GM10248 (cell line): ENCODE results near the gene MRPS24.

Experiments
- CTCF ChIA-PET: fragments of 300-600 bp; sonication (Branson Sonifier 250); formaldehyde crosslinking; extraction: SDS; loops from one replicate; lab custom pipeline; 2021; ENCODE audit warnings: antibody characterized with exemption; lab: Yijun Ruan, JAX
- POLR2A ChIA-PET: fragments of 350-650 bp; sonication (Branson Sonifier 250); formaldehyde crosslinking; extraction: SDS; loops from one replicate; lab custom pipeline; 2020; ENCODE audit warnings: antibody characterized with exemption; lab: Yijun Ruan, JAX
- DNase-seq: peaks from one replicate; pipeline ENCODE4 v3.0.0; 2012; ENCODE audit errors: extremely low spot score
- TF ChIP-seq, protein P1 (sequence below): IDR thresholded peaks from 2 replicates; pipeline ENCODE4 v1.5.1; 2012; ENCODE audit warnings: mild to moderate bottlenecking, low read depth; ENCODE audit errors: extremely low read depth, missing control alignments, control extremely low read depth

Gene MRPS24

DNA sequence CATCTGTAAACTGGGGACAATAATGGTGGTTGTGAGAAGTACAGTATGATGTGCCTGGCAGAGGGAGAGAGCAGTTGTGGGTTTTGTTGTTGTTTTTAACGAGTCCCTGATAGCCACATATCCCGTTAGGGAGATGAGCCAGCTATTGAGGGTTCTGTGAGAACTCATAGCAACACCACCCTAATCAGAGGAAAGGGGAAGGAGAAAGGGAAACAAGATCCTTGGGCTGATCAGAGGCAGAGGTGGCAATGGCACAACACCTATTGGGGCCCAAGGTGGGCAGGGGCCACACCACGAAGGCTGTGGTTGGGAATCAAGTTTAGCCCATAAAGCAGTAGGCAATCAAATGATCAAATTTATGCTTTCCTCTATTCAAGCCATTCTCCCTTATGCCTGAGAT lies 1.7 kb upstream of the MRPS24 start:
- no peak for DNase-seq
- ChIA-PET CTCF (no interaction called here), POLR2A (no interaction called here)
- TF ChIP-seq, protein P1, sequence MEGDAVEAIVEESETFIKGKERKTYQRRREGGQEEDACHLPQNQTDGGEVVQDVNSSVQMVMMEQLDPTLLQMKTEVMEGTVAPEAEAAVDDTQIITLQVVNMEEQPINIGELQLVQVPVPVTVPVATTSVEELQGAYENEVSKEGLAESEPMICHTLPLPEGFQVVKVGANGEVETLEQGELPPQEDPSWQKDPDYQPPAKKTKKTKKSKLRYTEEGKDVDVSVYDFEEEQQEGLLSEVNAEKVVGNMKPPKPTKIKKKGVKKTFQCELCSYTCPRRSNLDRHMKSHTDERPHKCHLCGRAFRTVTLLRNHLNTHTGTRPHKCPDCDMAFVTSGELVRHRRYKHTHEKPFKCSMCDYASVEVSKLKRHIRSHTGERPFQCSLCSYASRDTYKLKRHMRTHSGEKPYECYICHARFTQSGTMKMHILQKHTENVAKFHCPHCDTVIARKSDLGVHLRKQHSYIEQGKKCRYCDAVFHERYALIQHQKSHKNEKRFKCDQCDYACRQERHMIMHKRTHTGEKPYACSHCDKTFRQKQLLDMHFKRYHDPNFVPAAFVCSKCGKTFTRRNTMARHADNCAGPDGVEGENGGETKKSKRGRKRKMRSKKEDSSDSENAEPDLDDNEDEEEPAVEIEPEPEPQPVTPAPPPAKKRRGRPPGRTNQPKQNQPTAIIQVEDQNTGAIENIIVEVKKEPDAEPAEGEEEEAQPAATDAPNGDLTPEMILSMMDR = no peak

DNA sequence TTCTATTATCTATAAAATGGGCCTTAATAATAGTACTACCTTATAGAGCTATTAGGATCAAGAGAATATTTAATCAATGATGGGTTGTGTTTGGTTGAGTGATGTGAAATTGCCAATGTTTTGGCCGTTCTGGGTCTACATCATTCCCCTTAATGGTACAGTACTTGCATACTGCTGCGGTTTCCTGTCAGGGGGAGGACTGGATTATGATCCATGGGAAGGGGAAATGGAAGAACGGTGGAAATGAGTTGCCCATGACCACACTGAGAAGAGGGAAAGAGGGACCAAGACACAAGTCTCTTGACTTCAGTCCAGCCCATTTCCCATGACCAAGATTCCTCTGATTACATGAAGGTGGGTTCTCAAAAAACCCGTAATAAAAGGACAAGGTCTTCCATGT lies 999 bp upstream of the MRPS24 start:
- TF ChIP-seq, protein P1 = no peak
- DNase-seq = no peak
- ChIA-PET CTCF (interaction anchor here (0.7 kb wide), 1 partner anchor 288 kb away, joined by 3 read pairs; no protein-coding TSS in a partner anchor), POLR2A (no interaction called here)

DNA sequence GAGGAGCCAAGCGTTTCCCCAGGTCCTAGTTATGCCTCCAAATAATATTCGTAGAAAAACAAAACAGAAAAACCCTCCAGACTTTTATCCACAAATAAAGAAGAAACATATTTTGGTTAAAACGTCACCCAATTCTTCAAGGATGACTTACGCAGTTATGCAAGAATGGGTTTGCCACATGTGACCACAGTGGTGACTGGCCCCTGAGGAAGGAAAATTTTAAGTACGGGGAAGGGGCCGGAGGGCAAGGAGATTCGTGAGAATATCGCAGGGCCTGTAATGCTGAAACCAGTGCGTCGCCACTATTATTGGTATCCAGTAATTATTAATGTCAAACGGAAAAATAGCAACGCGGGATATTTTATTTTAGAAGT lies 537 bp upstream of the MRPS24 start:
- TF ChIP-seq, protein P1 = no peak
- POLR2A ChIA-PET = interaction anchor here (0.6 to 1.0 kb wide), 5 partner anchors 10 to 287 kb away, joined by 3 to 6 read pairs (median 4); partner anchors contain the start of gene STK17A
- DNase-seq = no peak
- CTCF ChIA-PET = interaction anchor here (0.7 to 1.4 kb wide), 5 partner anchors 21 to 312 kb away, joined by 3 to 5 read pairs (median 3); partner anchors contain the start of gene STK17A

DNA sequence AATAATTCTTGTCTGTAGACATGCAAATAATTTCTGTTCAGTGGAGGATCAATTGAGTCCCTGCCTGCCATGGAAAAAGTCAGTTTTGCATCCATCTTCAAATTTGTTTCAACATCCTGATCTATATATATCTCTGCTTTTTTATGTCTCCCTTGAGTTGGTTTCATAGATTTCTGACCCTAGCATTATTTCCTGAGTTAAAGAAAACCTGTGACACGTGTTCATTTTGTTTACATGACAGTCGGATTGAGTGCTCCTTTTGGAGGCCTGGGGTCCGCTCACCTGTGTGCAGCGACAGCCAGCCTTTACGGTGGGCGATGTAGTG lies 674 bp downstream of the MRPS24 start:
- TF ChIP-seq, protein P1 = no peak
- no peak for DNase-seq
- ChIA-PET CTCF (interaction anchor here (1.4 kb wide), 1 partner anchor 29 kb away, joined by 4 read pairs; no protein-coding TSS in a partner anchor), POLR2A (no interaction called here)

DNA sequence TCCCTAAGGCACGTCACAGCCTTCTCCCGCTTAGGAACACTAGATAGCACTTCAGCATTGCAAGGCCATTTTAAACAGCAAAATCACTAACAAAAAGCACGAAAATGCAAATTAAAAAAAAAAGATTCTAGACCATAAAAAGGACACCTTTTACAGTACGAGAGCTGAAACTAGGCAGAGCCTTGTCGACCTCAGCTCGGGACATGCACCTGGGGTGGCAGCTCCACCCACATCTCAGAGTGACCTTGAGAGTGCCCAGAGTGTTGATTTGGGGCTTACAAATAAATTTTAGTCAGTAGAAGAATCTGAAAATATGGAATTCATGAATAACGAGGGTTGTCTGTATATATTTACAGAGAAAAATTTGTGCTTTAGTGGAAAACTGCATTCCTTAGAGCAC lies 1.1 kb downstream of the MRPS24 start:
- ChIA-PET CTCF (no interaction called here), POLR2A (no interaction called here)
- no peak for DNase-seq
- TF ChIP-seq, protein P1 = no peak

DNA sequence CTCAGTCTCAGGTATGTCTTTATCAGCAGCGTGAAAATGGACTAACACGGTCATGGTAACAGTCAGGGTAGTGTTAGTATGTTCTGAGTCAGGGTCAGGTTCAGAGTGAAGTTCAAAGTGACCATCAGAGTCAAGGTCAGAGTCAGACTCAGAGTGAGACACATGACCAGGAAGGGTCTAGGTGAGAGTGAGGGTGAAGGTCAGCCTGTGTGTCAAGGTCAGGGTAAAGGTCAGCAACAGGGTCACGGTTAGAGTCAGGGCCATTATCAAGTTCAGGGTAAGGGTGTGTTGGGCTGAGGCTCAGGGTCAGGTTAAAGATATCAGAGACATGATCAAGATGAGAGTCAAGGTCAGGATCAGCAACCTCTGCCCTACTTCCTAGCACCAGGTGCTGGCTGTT lies 4.0 kb downstream of the MRPS24 start:
- CTCF ChIA-PET = interaction anchor here (1.0 kb wide), 1 partner anchor 16 kb away, joined by 3 read pairs; no protein-coding TSS in a partner anchor

More for the DNA sequence above, 4.0 kb downstream of the MRPS24 start:
- TF ChIP-seq, protein P1 = no peak
- no peak for DNase-seq
- POLR2A ChIA-PET = no interaction called here
